ENCODE results near the gene FOXQ1.
A peak's percentile ranks its signal among the peaks of the same experiment; 100 is the strongest.

The FOXQ1 gene

GRCh38 chr6:1267057-1267732 is 44.7 kb upstream of the FOXQ1 start:
- no peak for TF ChIP-seq CTCF (IDR thresholded peaks at IDR 0.05; ENCODE audit: insufficient read depth, low read depth, low read length, missing control alignments)
- H3K4me3 ChIP-seq (ENCODE audit: low read length), result no peak overlapping the region
- peak; percentile 97 for DNase-seq (ENCODE audit: low read depth)

GRCh38 chr6:1267790-1268762 is 43.8 kb upstream of the FOXQ1 start:
- no peak for DNase-seq (ENCODE audit: low read depth)

GRCh38 chr6:1271071-1271763 is 40.7 kb upstream of the FOXQ1 start:
- H3K4me3 ChIP-seq (ENCODE audit: low read length), result no peak overlapping the region
- peak; percentile 58 for DNase-seq (ENCODE audit: low read depth)
- no peak for TF ChIP-seq CTCF (IDR thresholded peaks at IDR 0.05; ENCODE audit: insufficient read depth, low read depth, low read length, missing control alignments)

More at GRCh38 chr6:1267790-1268762, 43.8 kb upstream of the FOXQ1 start:
- no peak for TF ChIP-seq CTCF (IDR thresholded peaks at IDR 0.05; ENCODE audit: insufficient read depth, low read depth, low read length, missing control alignments)
- H3K4me3 ChIP-seq (ENCODE audit: low read length), result no peak overlapping the region

- H3K4me3 ChIP-seq (ENCODE audit: low read length), result no peak overlapping the region
- DNase-seq (ENCODE audit: low read depth), result no peak
- no peak for TF ChIP-seq CTCF (IDR thresholded peaks at IDR 0.05; ENCODE audit: insufficient read depth, low read depth, low read length, missing control alignments)
Observed at GRCh38 chr6:1278061-1278720, 33.7 kb upstream of the FOXQ1 start.

GRCh38 chr6:1279065-1279464 is 32.8 kb upstream of the FOXQ1 start:
- H3K4me3 ChIP-seq (ENCODE audit: low read length), result no peak overlapping the region
- no peak for DNase-seq (ENCODE audit: low read depth)
- TF ChIP-seq CTCF (IDR thresholded peaks at IDR 0.05; ENCODE audit: insufficient read depth, low read depth, low read length, missing control alignments), result no peak

GRCh38 chr6:1280666-1281300 is 31.1 kb upstream of the FOXQ1 start:
- TF ChIP-seq CTCF (IDR thresholded peaks at IDR 0.05; ENCODE audit: insufficient read depth, low read depth, low read length, missing control alignments), result no peak
- no peak for DNase-seq (ENCODE audit: low read depth)

More at GRCh38 chr6:1280666-1281300, 31.1 kb upstream of the FOXQ1 start:
- H3K4me3 ChIP-seq (ENCODE audit: low read length), result no peak overlapping the region

Measured in epithelial cell of esophagus (primary cell).